HTERT RPE-1 (cell line): ENCODE measurements around the gene RBMY1F.
"Not testable (repeated sequence)": the region's sequence is repeated elsewhere in the genome, so short reads cannot be mapped to it uniquely, and the experiment has no call there.

Source experiments
- in situ Hi-C: fragments of 300-500 bp; cut with MboI; formaldehyde crosslinking; loops from 4 replicates; pipeline ENCODE4 v1.14.3; 2020; ENCODE audit warnings: low sequenced_read_pairs

Gene RBMY1F

GRCh38 chrY:22182823-22183222 is at the start of gene RBMY1F:
Gene RBMY1F (minus strand): TSS chrY:22182923. CDS start chrY:22180969, 1,954 bp downstream.
- in situ Hi-C loops, result not testable (repeated sequence)

- in situ Hi-C loops, result not testable (repeated sequence)
Observed at GRCh38 chrY:22151144-22151543, 31.6 kb downstream of the RBMY1F start.

- in situ Hi-C loops, result not testable (repeated sequence)
Observed at GRCh38 chrY:22141011-22141695, 41.6 kb downstream of the RBMY1F start.

- in situ Hi-C loops, result not testable (repeated sequence)
Observed at GRCh38 chrY:22134719-22135118, 48.0 kb downstream of the RBMY1F start.

GRCh38 chrY:22130494-22130893 is 52.2 kb downstream of the RBMY1F start:
- in situ Hi-C loops, result not testable (repeated sequence)
